ENCODE measurements around the gene INO80. TPM values are rescaled to one million over a fixed set of nuclear protein-coding genes. Genes with fewer than 3 reads are reported as not detected.

The INO80 gene
- total RNA-seq, 6 donors from 2014 or later, result 22.8 to 92.2 (median 43.9) TPM

DNA sequence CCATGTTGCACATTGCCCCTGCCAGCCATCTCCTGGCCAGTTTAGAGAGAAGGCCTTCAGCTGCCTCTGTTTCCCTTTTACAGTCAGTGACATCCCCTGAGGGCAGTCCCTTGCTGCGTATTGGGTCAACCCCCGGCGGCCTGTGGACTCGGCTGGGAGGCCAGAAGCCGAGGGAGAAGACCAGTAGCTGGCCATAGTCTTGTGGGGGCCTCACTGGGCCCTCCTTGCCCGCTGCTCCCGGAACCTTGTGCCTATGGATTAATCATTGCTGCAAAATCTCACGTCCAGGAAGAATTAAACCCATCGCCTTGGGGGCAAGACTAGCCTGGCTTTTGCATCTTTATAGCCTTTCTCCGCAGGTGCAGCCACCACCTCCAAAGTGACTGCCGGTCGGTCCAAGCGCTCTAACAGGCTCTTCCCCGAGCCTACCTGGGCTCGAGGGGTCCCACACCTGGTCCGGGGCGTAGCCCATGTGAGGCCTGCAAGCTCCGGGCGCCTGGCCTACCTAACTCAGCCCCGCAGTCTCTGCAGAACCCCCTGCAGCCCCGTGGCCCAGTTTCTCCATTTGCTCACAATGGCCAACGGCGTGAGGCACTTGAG, 163.7 kb downstream of the INO80 start:
- Histone ChIP-seq H3K36me3 (peaks cover 0 to 7% (median 0%) of the 10 kb centered on the region in 4 donors), H3K27ac (peak overlapping the region; percentile 83 to 89 (median 86)), H3K9me3 (no peaks in the 10 kb centered on the region), H3K4me1 (peaks cover 15 to 28% (median 26%) of the 10 kb centered on the region in 4 donors), H3K27me3 (no peaks in the 10 kb centered on the region), H3K4me3 (peak overlapping the region; percentile 61 to 74 (median 66))
- peak in 1 of 2 donors; percentile 52 for DNase-seq
- TF ChIP-seq POLR2A (IDR thresholded peaks at IDR 0.05), result no peak
- no peak for TF ChIP-seq EP300 (IDR thresholded peaks at IDR 0.05)
- TF ChIP-seq POLR2AphosphoS5 (IDR thresholded peaks at IDR 0.05), result no peak
- WGBS, 2 donors, result 55 to 94% methylated on average over 6 to 23 of the region's 23 CpGs
- no peak for ATAC-seq (ENCODE audit: low FRiP score in 2 of 2)

DNA sequence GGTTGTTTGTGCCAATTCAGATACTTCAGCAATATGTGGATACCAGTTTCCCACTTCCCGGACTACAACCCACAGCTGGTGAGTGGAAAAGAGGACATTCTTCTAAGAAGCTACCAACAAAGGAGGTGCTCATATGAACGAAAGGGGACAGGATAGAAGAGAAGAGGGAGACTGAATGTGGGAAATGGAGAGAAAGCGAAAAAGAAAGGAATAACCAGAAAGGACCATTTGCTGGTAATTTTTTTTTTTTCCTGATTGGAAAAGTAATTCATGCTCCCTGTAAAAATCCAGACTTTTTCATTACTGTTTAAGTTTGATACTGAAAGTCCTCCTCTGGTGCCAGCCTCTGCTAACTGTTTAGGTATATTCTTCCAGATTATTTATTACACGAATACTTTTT, 164.3 kb downstream of the INO80 start:
- peaks cover 0 to 7% (median 0%) of the 10 kb centered on the region in 4 donors for H3K36me3 ChIP-seq
- DNase-seq, result no peak
- H3K4me3 ChIP-seq, result no peak overlapping the region
- peaks cover 15 to 27% (median 25%) of the 10 kb centered on the region in 4 donors for H3K4me1 ChIP-seq
- no peak for ATAC-seq (ENCODE audit: low FRiP score in 2 of 2)
- no peak overlapping the region for H3K27ac ChIP-seq
- H3K9me3 ChIP-seq, result no peaks in the 10 kb centered on the region
- H3K27me3 ChIP-seq, result no peaks in the 10 kb centered on the region
- TF ChIP-seq POLR2AphosphoS5 (IDR thresholded peaks at IDR 0.05), result no peak
- TF ChIP-seq, protein P1, sequence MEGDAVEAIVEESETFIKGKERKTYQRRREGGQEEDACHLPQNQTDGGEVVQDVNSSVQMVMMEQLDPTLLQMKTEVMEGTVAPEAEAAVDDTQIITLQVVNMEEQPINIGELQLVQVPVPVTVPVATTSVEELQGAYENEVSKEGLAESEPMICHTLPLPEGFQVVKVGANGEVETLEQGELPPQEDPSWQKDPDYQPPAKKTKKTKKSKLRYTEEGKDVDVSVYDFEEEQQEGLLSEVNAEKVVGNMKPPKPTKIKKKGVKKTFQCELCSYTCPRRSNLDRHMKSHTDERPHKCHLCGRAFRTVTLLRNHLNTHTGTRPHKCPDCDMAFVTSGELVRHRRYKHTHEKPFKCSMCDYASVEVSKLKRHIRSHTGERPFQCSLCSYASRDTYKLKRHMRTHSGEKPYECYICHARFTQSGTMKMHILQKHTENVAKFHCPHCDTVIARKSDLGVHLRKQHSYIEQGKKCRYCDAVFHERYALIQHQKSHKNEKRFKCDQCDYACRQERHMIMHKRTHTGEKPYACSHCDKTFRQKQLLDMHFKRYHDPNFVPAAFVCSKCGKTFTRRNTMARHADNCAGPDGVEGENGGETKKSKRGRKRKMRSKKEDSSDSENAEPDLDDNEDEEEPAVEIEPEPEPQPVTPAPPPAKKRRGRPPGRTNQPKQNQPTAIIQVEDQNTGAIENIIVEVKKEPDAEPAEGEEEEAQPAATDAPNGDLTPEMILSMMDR (IDR thresholded peaks at IDR 0.05), result no peak
- TF ChIP-seq POLR2A (IDR thresholded peaks at IDR 0.05), result no peak
- TF ChIP-seq EP300 (IDR thresholded peaks at IDR 0.05), result no peak
- WGBS, 2 donors, result 89 to 94% methylated on average over 4 of the region's 4 CpGs

DNA sequence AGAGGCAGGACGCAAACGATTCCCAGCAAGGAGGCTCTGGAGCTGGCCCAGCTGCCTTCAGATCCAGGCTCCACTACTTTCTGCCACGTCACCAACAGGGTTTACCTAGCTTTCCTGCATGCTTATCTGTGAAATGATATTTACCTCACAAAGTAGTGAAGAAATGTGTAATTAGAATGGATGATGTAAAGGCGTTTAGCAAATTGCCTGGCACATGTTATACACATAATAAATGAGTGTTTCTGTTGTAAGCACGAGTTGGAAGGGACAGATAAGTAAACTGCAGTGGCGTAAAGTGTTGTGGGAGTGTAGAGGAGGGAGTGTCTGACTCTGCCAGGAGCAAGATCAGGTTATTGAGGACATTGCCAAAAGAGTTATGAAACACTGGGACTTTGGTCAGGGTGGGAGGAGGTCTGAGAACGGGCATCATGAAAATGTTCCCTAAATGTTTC, 166.3 kb downstream of the INO80 start:
- Histone ChIP-seq H3K36me3 (no peaks in the 10 kb centered on the region), H3K9me3 (no peaks in the 10 kb centered on the region), H3K27me3 (no peaks in the 10 kb centered on the region), H3K4me3 (no peak overlapping the region), H3K4me1 (peaks cover 15 to 27% (median 25%) of the 10 kb centered on the region in 4 donors), H3K27ac (peak overlapping the region; percentile 11 to 63 (median 42))
- ATAC-seq (ENCODE audit: low FRiP score in 2 of 2) (peak in 1 of 2 donors; percentile 43), DNase-seq (peak in 1 of 2 donors; percentile 55)
- 59% methylated on average over 7 of the region's 7 CpGs for WGBS, 2 donors
- no peak for TF ChIP-seq POLR2AphosphoS5 (IDR thresholded peaks at IDR 0.05)
- TF ChIP-seq, protein P1 (IDR thresholded peaks at IDR 0.05), result no peak
- no peak for TF ChIP-seq POLR2A (IDR thresholded peaks at IDR 0.05)
- TF ChIP-seq EP300 (IDR thresholded peaks at IDR 0.05), result peak in 1 of 4 donors; percentile 28

DNA sequence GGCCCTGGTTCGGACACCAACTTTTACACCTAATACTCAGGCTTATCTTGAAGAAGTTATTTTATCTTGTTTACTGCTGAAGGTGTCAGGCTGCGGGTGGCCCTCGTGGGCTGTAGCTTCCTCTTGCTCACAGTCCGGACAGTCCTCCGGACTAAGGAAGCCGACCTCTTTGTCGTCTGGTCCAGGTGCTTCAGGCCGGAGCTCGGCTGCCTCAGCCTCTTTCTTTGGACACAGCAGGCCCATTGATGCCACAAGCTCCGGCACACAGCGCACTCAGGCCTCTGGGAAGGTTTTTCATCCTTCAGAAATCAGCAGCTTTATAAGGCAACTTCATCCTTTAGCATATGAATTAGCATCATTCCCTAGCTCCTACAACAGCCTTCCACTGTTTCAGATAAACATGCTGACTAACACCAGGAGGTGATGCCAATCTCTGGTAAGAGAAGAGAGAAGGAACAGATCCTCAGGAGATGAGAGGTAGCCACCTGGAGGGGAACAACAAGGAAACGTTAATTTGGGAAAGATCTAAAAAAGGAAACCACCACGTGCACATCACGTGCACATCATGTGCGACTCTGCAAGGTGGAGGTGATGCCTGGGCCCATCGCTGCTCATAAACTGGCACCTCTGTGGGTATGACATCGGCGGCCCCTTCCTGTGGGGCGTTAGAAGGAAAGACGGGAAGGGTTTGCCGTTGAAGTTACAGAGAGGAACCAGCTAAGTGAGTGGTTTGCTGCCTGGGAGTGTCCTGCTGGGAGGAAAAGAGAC, 167.2 kb downstream of the INO80 start:
- Histone ChIP-seq H3K4me1 (peaks cover 13 to 22% (median 21%) of the 10 kb centered on the region in 4 donors), H3K27me3 (no peaks in the 10 kb centered on the region), H3K9me3 (no peaks in the 10 kb centered on the region), H3K36me3 (no peaks in the 10 kb centered on the region), H3K27ac (peak overlapping the region in 3 of 4 donors; percentile 29 to 63 (median 54)), H3K4me3 (no peak overlapping the region)
- WGBS, 2 donors, result 69 to 75% methylated on average over 21 of the region's 21 CpGs
- peak in 1 of 2 donors; percentile 26 for DNase-seq
- ATAC-seq (ENCODE audit: low FRiP score in 2 of 2), result no peak
- TF ChIP-seq EP300 (IDR thresholded peaks at IDR 0.05) (no peak), POLR2AphosphoS5 (IDR thresholded peaks at IDR 0.05) (no peak), POLR2A (IDR thresholded peaks at IDR 0.05) (no peak)
- TF ChIP-seq, protein P1 (IDR thresholded peaks at IDR 0.05), result no peak

Measured in upper lobe of left lung (tissue), 6 donors.